HG03280 (cell line): ENCODE measurements around the gene RUNX2.
A peak's percentile ranks its signal among the peaks of the same experiment; 100 is the strongest.

Experiments used
- ATAC-seq: cut with Tn5 transposase; IDR thresholded peaks from one replicate; pipeline ENCODE4 v1.9.1; 2021; ENCODE audit warnings: mild to moderate bottlenecking, moderate library complexity; ENCODE audit not compliant: unreplicated experiment

RUNX2 gene

GRCh38 chr6:45478240-45478639 is 150.1 kb downstream of the RUNX2 start:
- ATAC-seq, result no peak

GRCh38 chr6:45479834-45480751 is 152.0 kb downstream of the RUNX2 start:
- peak; percentile 85 for ATAC-seq

GRCh38 chr6:45480752-45481415 is 152.8 kb downstream of the RUNX2 start:
- no peak for ATAC-seq

GRCh38 chr6:45483021-45483420 is 154.9 kb downstream of the RUNX2 start:
- ATAC-seq, result no peak

GRCh38 chr6:45483501-45483900 is 155.4 kb downstream of the RUNX2 start:
- ATAC-seq, result no peak

GRCh38 chr6:45486736-45487135 is 158.6 kb downstream of the RUNX2 start:
- ATAC-seq, result peak; percentile 63

- ATAC-seq, result no peak
Observed at GRCh38 chr6:45487645-45488044, 159.5 kb downstream of the RUNX2 start.

GRCh38 chr6:45488269-45488668 is 160.1 kb downstream of the RUNX2 start:
- no peak for ATAC-seq

- ATAC-seq, result no peak
Observed at GRCh38 chr6:45488889-45489288, 160.8 kb downstream of the RUNX2 start.

GRCh38 chr6:45491048-45491735 is 163.1 kb downstream of the RUNX2 start:
- no peak for ATAC-seq

- no peak for ATAC-seq
Observed at GRCh38 chr6:45491874-45492273, 163.7 kb downstream of the RUNX2 start.

GRCh38 chr6:45493761-45494160 is 165.6 kb downstream of the RUNX2 start:
- no peak for ATAC-seq

- ATAC-seq, result no peak
Observed at GRCh38 chr6:45494416-45495135, 166.4 kb downstream of the RUNX2 start.

GRCh38 chr6:45495429-45496084 is 167.4 kb downstream of the RUNX2 start:
- ATAC-seq, result no peak

GRCh38 chr6:45496085-45496433 is 167.9 kb downstream of the RUNX2 start:
- no peak for ATAC-seq

GRCh38 chr6:45498591-45498990 is 170.5 kb downstream of the RUNX2 start:
- no peak for ATAC-seq

GRCh38 chr6:45500924-45501816 is 173.0 kb downstream of the RUNX2 start:
- ATAC-seq, result no peak

GRCh38 chr6:45502456-45502855 is 174.3 kb downstream of the RUNX2 start:
- no peak for ATAC-seq

GRCh38 chr6:45504947-45505346 is 176.8 kb downstream of the RUNX2 start:
- no peak for ATAC-seq

GRCh38 chr6:45505470-45505869 is 177.3 kb downstream of the RUNX2 start:
- ATAC-seq, result no peak
